GM18909 (cell line): ENCODE results near the gene ZNF100.
"Not testable (repeated sequence)": the region's sequence is repeated elsewhere in the genome, so short reads cannot be mapped to it uniquely, and the experiment has no call there.

Source experiments
- ATAC-seq: cut with Tn5 transposase; IDR thresholded peaks from one replicate; pipeline ENCODE4 v1.9.1; 2021; ENCODE audit warnings: mild to moderate bottlenecking; ENCODE audit not compliant: unreplicated experiment, poor library complexity

ZNF100 gene

DNA sequence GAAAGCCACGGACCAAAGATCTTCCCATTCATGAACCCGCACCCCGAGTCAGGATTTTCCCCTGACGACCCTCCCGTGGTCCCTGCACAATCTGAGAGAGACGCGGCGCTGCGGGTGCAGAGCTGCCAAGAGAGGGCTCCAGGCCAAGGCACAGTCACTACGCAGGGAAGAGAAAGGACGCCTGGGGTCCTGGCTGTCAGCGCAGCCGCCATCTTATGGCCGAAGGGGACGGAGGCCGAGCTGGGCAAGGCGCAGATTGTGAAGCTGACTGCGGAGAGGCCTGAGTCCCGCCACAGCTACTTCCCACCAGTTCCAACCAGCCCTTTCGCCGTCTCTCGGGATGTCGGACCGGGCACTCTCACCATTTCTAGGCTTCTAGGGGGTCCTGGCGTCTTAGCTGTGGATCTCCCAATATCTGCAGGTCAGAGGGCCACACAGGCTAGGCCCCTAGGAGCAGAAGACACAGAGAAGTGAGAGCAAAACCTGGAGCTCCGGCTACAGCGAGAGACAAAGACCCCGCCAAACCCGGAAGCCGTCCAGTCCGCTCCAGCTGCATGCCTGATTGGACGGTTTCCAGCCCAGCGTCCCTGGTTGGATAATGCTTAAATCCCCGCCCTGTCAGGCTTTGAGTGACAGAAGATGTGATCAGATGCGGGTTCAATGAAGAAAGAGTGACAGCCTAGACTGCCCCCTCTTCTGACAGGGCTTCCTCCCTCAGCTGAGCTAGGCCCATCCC lies at the start of gene ZNF100:
TSS of gene ZNF100 (minus strand) at position 515 of the 736 bp plus-strand sequence. CDS start at position 365, 150 bp downstream.
- peak; percentile 97 for ATAC-seq

GRCh38 chr19:21812448-21812847 lies 45.1 kb upstream of the ZNF100 start:
- ATAC-seq, result no peak

DNA sequence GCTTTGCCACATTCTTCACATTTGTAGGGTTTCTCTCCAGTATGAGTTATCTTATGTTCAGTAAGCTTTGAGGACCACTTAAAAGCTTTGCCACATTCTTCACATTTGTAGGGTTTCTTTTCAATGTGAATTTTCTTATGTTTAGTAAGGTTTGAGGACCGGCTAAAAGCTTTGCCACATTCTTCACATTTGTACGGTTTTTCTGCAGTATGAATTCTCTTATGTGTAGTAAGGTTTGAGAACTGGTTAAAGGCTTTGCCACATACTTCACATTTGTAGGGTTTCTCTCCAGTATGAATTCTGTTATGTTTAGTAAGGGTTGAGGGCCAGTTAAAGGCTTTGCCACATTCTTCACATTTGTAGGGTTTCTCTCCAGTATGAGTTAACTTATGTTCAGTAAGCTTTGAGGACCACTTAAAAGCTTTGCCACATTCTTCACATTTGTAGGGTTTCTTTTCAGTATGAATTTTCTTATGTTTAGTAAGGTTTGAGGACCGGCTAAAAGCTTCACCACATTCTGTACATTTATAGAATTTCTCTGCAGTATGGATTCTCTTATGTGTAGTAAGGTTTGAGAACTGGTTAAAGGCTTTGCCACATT lies 41.1 kb upstream of the ZNF100 start:
- not testable (repeated sequence) for ATAC-seq

DNA sequence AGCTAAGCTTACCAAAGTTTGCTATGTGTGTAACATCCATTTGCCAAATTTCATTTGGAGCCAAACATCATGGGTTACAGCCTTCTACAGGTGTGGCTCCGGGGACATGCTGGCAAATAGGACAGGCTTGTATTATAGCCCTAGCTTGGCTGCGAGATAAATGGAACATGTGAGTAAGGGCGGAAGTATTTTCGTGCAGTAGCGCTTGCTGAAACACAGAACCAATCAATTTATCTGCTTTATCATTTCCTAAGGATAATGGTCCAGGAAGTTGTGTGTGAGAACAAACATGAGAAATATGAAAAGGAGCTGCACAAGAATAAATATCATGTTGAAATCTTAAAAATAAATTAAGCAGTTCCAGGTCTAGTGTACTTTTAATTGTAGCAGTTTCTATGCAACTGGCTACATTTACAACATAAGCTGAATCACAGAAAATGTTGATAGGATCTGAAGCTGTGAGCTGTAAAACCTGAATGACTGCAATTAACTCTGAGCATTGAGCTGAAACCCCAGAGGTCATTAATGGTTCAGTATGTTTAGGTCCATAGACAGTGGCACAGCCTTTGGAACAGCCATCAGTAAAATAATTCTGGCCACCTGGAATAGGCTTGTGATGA lies 22.2 kb upstream of the ZNF100 start:
- ATAC-seq, result no peak

- no peak for ATAC-seq
These were observed 19.6 kb upstream of the ZNF100 start for GRCh38 chr19:21786936-21787335.

- not testable (repeated sequence) for ATAC-seq
These were observed 8.4 kb upstream of the ZNF100 start for GRCh38 chr19:21775792-21776191.

DNA sequence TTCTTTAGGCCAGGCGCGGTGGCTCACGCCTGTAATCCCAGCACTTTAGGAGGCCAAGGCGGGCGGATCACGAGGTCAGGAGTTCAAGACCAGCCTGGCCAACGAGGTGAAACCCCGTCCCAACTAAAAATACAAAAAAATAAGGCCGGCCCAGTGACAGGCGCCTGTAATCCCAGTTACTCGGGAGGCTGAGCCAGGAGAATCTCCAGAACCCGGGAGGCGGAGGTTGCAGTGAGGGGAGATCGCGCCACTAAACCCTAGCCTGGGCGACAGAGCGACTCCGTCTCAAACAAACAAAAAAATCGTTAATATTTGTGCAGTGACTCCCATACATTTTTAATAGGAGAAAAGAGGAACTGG lies 694 bp downstream of the ZNF100 start:
- ATAC-seq, result peak; percentile 15

GRCh38 chr19:21765151-21765550 lies 2.2 kb downstream of the ZNF100 start:
- ATAC-seq, result no peak

GRCh38 chr19:21761547-21761946 lies 5.8 kb downstream of the ZNF100 start:
- ATAC-seq, result not testable (repeated sequence)

GRCh38 chr19:21758296-21758695 lies 9.1 kb downstream of the ZNF100 start:
- ATAC-seq, result no peak

GRCh38 chr19:21755555-21755954 lies 11.8 kb downstream of the ZNF100 start:
- ATAC-seq, result not testable (repeated sequence)

GRCh38 chr19:21751384-21751783 lies 16.0 kb downstream of the ZNF100 start:
- no peak for ATAC-seq

DNA sequence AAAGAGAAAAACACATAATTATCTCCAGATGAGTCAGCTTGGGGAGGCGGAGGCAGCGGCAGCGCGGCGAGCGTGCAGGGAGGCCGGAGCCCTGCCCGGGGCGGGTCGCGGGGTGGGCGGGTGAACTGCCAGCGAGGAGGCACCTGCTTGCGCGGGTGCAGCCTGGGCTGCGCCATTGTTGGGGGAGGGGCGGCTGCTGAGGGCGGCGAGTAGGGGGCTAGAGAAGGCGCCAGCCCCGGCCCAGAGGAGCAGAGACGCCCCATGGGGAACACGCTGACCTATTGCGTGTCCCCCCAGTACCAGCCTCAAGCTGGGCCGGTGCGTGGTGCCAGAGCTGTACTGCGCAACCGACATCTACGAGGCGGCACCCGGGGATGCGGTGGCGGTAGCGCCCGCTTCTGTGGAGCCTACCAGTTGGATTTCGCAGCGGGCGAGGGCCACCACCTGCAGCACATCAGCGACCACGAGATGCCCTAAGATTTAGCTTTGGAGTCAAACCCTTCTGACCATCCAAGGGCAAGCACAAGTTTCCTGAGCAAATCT lies 16.7 kb downstream of the ZNF100 start:
- ATAC-seq, result no peak

DNA sequence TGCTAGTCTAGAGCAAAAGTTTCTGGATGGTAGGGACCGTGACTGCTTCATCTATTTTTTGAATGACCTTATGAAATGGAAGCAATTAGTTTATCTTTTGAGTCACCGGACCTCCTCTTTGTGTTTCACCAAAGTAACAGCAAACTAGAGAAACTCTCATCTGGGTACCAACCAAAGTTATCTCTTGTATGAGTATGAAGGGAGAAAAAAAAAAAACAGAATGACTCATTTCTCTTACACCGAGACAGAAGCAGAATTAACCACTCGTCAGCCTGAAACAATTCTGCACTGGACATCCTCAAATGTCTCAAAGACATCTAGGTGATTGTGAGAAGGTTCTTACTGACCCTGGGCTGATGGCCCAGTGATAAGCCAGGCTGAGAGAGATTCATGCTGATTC lies 18.3 kb downstream of the ZNF100 start:
- no peak for ATAC-seq

- no peak for ATAC-seq
These were observed 19.3 kb downstream of the ZNF100 start for GRCh38 chr19:21748088-21748487.

GRCh38 chr19:21740559-21740958 lies 26.8 kb downstream of the ZNF100 start:
- no peak for ATAC-seq

DNA sequence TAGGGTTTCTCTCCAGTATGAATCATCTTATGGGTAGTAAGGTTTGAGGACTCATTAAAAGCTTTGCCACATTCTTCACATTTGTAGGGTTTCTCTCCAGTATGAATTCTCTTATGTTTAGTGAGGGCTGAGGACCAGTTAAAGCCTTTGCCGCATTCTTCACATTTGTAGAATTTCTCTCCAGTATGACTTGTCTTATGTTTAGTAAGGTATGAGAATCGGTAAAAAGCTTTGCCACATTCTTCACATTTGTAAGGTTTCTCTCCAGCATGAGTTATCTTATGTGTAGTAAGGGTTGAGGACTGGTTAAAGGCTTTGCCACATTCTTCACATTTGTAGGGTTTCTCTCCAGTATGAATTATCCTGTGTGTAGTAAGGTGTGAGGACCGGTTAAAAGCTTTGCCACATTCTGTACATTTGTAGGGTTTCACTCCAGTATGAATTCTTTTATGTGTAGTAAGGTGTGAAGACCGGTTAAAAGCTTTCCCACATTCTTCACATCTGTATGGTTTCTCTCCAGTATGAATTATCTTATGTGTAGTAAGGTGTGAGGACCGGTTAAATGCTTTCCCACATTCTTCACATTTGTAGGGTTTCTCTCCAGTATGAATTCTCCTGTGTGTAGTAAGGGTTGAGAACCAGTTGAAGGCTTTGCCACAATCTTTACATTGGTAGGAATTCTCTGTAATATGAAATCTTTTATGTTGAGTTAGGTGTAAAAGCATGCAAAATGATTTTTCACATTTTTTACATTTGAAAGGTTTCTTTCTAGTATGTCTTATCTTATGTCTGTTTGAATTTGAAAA lies 40.2 kb downstream of the ZNF100 start:
- ATAC-seq, result not testable (repeated sequence)

GRCh38 chr19:21713761-21714160 lies 53.6 kb downstream of the ZNF100 start:
- no peak for ATAC-seq

DNA sequence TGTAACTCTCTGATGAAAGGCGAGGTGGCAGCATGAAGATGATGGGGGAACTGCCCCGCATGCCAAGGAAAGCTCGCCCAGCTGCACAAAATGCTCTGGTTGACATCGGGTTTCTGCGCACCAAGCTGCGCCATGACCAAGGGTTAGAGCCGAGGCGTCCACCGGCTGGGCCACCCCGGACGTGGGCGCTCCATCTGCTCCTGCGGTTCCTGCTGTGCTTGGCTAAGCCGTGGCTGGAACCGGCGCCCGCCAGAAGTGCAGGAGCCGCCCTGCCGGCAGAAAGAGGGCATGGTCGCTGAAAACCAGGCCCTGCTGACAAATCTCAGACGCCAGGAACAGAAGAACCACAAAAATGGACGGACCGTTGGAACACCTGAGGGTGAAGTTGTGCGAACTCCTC lies 57.9 kb downstream of the ZNF100 start:
- ATAC-seq, result no peak

- not testable (repeated sequence) for ATAC-seq
These were observed 59.5 kb downstream of the ZNF100 start for GRCh38 chr19:21707878-21708277.
